Measurements from ENCODE around the gene BRD4.
"Not testable (repeated sequence)": the region's sequence is repeated elsewhere in the genome, so short reads cannot be mapped to it uniquely, and the experiment has no call there.

Gene BRD4

GRCh38 chr19:15358918-15359317, 26.6 kb upstream of the BRD4 start:
- Histone ChIP-seq H3K4me3 (no peak overlapping the region), H3K27ac (no peak overlapping the region)
- no peak for DNase-seq (ENCODE audit: low spot score)
- no peak for TF ChIP-seq CTCF (IDR thresholded peaks at IDR 0.05)

- DNase-seq (ENCODE audit: low spot score) = no peak
- no peak overlapping the region for H3K27ac ChIP-seq
- no peak overlapping the region for H3K4me3 ChIP-seq
- TF ChIP-seq CTCF (IDR thresholded peaks at IDR 0.05) = no peak
Observed at GRCh38 chr19:15357906-15358305, 25.6 kb upstream of the BRD4 start.

- H3K27ac ChIP-seq = no peak overlapping the region
- no peak overlapping the region for H3K4me3 ChIP-seq
- no peak for TF ChIP-seq CTCF (IDR thresholded peaks at IDR 0.05)
- no peak for DNase-seq (ENCODE audit: low spot score)
Observed at GRCh38 chr19:15354566-15355296, 22.4 kb upstream of the BRD4 start.

GRCh38 chr19:15353908-15354307, 21.6 kb upstream of the BRD4 start:
- Histone ChIP-seq H3K4me3 (no peak overlapping the region), H3K27ac (no peak overlapping the region)
- no peak for TF ChIP-seq CTCF (IDR thresholded peaks at IDR 0.05)
- DNase-seq (ENCODE audit: low spot score) = no peak

- DNase-seq (ENCODE audit: low spot score); H3K4me3 ChIP-seq; H3K27ac ChIP-seq: not testable (repeated sequence)
Observed at GRCh38 chr19:15352535-15352934, 20.2 kb upstream of the BRD4 start.

- H3K27ac ChIP-seq; DNase-seq (ENCODE audit: low spot score); H3K4me3 ChIP-seq: not testable (repeated sequence)
Observed at GRCh38 chr19:15341328-15341727, 9.0 kb upstream of the BRD4 start.

- H3K4me3 ChIP-seq = no peak overlapping the region
- DNase-seq (ENCODE audit: low spot score) = no peak
- no peak overlapping the region for H3K27ac ChIP-seq
- TF ChIP-seq CTCF (IDR thresholded peaks at IDR 0.05) = no peak
Observed at GRCh38 chr19:15340086-15340485, 7.7 kb upstream of the BRD4 start.

- TF ChIP-seq CTCF (IDR thresholded peaks at IDR 0.05) = no peak
- no peak for DNase-seq (ENCODE audit: low spot score)
- Histone ChIP-seq H3K27ac (peak overlapping the region; percentile 72 to 80), H3K4me3 (no peak overlapping the region)
Observed at GRCh38 chr19:15337202-15337601, 4.9 kb upstream of the BRD4 start.

- DNase-seq (ENCODE audit: low spot score); H3K4me3 ChIP-seq; H3K27ac ChIP-seq: not testable (repeated sequence)
Observed at GRCh38 chr19:15335992-15336391, 3.7 kb upstream of the BRD4 start.

Data from coronary artery (tissue), 2 donors.